DND-41 (cell line): ENCODE measurements around the gene HECTD1.

Experiments
- CTCF ChIP-seq: IDR thresholded peaks from 2 replicates; pipeline ENCODE4 v1.5.1; 2012; ENCODE audit warnings: borderline replicate concordance, low read length, moderate library complexity, mild to moderate bottlenecking; ENCODE audit not compliant: poor library complexity, severe bottlenecking; ENCODE audit errors: extremely low read depth
- EZH2 ChIP-seq: IDR thresholded peaks from 3 replicates; pipeline ENCODE4 v1.6.1; 2012; ENCODE audit warnings: borderline replicate concordance, low read depth, mild to moderate bottlenecking, moderate library complexity, low read length, inconsistent platforms; ENCODE audit not compliant: severe bottlenecking

- TF ChIP-seq CTCF (no peak), EZH2 (no peak)
Observed at GRCh38 chr14:31124197-31124596, 83.4 kb downstream of the HECTD1 start.
